NK-92 (cell line): Measurements from ENCODE around the gene SAXO2.
"Not testable (repeated sequence)": the region's sequence is repeated elsewhere in the genome, so short reads cannot be mapped to it uniquely, and the experiment has no call there.

Source experiments
- DNase-seq: peaks from one replicate; lab custom pipeline; 2025; ENCODE audit not compliant: unreplicated experiment; lab: John Stamatoyannopoulos, UW

Gene SAXO2

GRCh38 chr15:82313951-82314768, 51.5 kb downstream of the SAXO2 start:
- DNase-seq: not testable (repeated sequence)

- no peak for DNase-seq
Observed at GRCh38 chr15:82314769-82315518, 52.3 kb downstream of the SAXO2 start.

GRCh38 chr15:82315519-82316246, 53.1 kb downstream of the SAXO2 start:
- DNase-seq: no peak

GRCh38 chr15:82316247-82317090, 53.9 kb downstream of the SAXO2 start:
- not testable (repeated sequence) for DNase-seq

GRCh38 chr15:82317091-82317489, 54.5 kb downstream of the SAXO2 start:
- no peak for DNase-seq

- DNase-seq: not testable (repeated sequence)
Observed at GRCh38 chr15:82317516-82317915, 54.9 kb downstream of the SAXO2 start.

GRCh38 chr15:82318281-82318680, 55.7 kb downstream of the SAXO2 start:
- DNase-seq: not testable (repeated sequence)

GRCh38 chr15:82319522-82320278, 57.1 kb downstream of the SAXO2 start:
- DNase-seq: not testable (repeated sequence)

GRCh38 chr15:82320861-82321260, 58.2 kb downstream of the SAXO2 start:
- DNase-seq: not testable (repeated sequence)

GRCh38 chr15:82322488-82322887, 59.9 kb downstream of the SAXO2 start:
- not testable (repeated sequence) for DNase-seq

- not testable (repeated sequence) for DNase-seq
Observed at GRCh38 chr15:82324831-82325230, 62.2 kb downstream of the SAXO2 start.

GRCh38 chr15:82325646-82326045, 63.0 kb downstream of the SAXO2 start:
- not testable (repeated sequence) for DNase-seq

- not testable (repeated sequence) for DNase-seq
Observed at GRCh38 chr15:82326896-82327295, 64.3 kb downstream of the SAXO2 start.

GRCh38 chr15:82327372-82327771, 64.8 kb downstream of the SAXO2 start:
- DNase-seq: not testable (repeated sequence)

- DNase-seq: not testable (repeated sequence)
Observed at GRCh38 chr15:82329039-82329438, 66.4 kb downstream of the SAXO2 start.

- not testable (repeated sequence) for DNase-seq
Observed at GRCh38 chr15:82330921-82331320, 68.3 kb downstream of the SAXO2 start.

GRCh38 chr15:82331576-82332304, 69.1 kb downstream of the SAXO2 start:
- not testable (repeated sequence) for DNase-seq

- not testable (repeated sequence) for DNase-seq
Observed at GRCh38 chr15:82332711-82333602, 70.3 kb downstream of the SAXO2 start.
